Erythroblast (primary cell): ENCODE data around the gene TBC1D1.
A peak's percentile ranks its signal among the peaks of the same experiment; 100 is the strongest.

ENCODE experiments used
- DNase-seq, 2 experiments: peaks; one replicate each; lab custom pipeline; 2025; lab: John Stamatoyannopoulos, UW
- GATA1 ChIP-seq: IDR thresholded peaks from 2 replicates; pipeline ENCODE4 v1.6.1; 2011; ENCODE audit warnings: low read depth, mild to moderate bottlenecking, control low read depth, low read length, moderate library complexity
- POLR2A ChIP-seq: IDR thresholded peaks from 2 replicates; pipeline ENCODE4 v1.6.1; 2011; ENCODE audit warnings: mild to moderate bottlenecking, low read length

The TBC1D1 gene

GRCh38 chr4:38178392-38178995 lies 287.6 kb downstream of the TBC1D1 start:
- TF ChIP-seq POLR2A = no peak
- TF ChIP-seq GATA1 = no peak

DNA sequence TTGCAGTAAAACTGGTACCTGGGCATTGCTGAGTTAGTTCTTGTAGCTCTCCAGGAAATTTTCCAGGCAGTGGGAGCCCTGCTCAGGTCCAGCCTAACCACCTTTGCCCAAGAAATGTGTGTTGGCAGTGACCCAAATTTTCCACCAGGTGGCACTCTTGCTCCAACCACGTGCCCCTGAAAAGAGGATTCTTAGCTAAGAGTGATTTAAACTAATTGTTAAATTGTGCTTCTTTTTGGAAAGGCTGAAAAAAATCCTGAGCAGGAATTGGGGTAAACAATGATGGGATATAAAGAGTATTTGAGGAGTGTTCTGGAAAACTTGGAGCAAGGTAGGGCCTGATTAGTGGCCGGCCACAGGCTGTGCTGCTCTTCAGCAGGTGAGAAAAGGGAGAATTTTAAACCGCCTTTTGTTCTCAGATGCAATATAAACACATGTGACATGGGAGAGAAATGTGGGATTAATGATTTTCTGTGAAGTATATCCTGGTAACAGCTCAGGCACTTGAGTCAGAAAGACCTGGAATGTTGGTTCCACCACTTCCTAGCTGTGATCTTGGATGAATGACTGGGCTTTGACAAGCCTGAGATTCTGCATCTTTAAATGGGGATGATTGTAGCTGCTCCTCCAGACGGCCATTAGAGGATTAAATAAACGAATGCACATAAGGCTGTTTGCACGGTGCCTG lies 288.9 kb downstream of the TBC1D1 start:
- no peak for TF ChIP-seq GATA1
- DNase-seq = peak; percentile 72 to 85

More at GRCh38 chr4:38178392-38178995, 287.6 kb downstream of the TBC1D1 start:
- DNase-seq = no peak

DNA sequence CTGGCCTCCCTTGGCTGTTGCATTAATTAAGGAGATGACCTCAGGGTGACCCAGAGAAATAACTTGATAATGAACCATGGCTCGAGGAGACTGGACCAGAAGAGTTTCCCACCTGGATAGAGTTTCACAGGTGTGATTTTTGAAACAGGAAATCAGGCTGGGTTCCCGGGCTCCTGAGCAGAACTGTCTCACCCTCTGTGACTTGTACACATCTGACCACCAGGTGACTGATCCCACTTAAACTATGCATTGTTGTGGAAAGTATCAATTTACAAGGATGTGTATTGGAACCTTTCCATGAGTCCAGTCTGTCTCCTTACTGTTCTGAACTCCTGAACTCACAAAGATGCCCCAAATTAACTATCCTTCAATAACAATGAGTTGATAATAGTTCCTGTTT lies 289.6 kb downstream of the TBC1D1 start:
- DNase-seq = no peak
- no peak for TF ChIP-seq POLR2A

DNA sequence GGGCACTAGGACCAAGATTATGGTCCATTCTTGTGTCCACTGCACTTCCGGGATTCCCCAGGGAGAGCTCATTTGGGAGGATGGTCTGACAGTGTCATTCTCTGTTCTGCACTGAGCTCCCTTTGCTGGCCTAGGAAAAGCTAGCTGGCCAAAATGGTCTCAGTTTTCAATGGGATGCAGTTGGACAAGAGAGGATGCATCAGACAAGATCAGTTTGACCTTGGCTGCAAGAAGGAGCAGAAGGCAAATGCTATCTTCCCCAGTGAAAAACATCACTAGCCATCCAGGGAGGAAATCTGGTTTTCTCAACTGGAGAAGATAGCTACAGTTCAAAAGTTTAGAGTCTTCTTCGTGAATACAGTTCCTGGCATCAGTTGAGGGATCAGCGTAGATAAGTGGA lies 290.4 kb downstream of the TBC1D1 start:
- TF ChIP-seq GATA1 = no peak
- TF ChIP-seq POLR2A = no peak

GRCh38 chr4:38182334-38182998 lies 291.6 kb downstream of the TBC1D1 start:
- no peak for TF ChIP-seq GATA1
- no peak for TF ChIP-seq POLR2A
- no peak for DNase-seq

More for the DNA sequence above, 290.4 kb downstream of the TBC1D1 start:
- no peak for DNase-seq

DNA sequence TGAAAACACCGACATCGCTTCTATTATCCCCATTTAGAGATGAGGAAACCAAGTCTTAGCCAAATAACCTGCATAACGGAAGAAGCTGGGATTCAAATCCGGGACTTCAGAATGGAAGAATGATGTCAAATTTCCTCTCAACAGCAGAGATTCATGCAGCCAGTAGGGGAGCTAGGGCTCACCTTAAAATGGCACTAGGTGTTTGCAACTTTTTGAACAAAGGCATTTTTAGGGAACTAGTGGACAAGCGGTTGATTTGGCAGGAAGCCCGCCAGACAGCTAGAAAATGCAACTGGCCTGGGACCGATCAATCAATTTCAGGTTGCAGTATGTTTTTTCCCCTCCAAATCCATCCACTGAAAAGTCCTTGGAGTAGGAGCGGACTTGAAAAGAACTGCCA lies 293.5 kb downstream of the TBC1D1 start:
- TF ChIP-seq POLR2A = no peak
- TF ChIP-seq GATA1 = no peak
- DNase-seq = no peak

GRCh38 chr4:38185406-38186144 lies 294.7 kb downstream of the TBC1D1 start:
- TF ChIP-seq GATA1 (no peak), POLR2A (no peak)
- DNase-seq = no peak

DNA sequence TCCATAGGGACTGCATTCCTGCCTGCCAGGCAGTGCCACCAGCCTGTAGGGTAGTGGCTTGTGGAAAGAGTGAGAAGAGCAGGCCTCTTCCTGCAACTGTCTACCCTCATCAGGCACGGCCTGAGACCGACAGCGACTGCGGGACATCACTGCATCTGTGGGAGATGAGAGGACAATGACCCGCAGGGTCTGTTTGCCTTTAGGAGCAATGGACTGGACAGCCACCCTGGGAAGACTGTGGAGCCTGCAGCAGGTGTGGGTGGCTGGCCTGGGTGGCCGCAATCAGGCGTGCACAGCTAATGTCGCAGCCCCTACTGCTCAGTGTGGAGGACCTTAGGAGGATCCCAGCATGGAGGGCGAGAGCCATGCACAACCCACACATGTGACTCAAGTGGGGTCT lies 297.3 kb downstream of the TBC1D1 start:
- no peak for DNase-seq
- no peak for TF ChIP-seq POLR2A

GRCh38 chr4:38188631-38189101 lies 297.8 kb downstream of the TBC1D1 start:
- no peak for DNase-seq
- TF ChIP-seq POLR2A = no peak
